ENCODE measurements around the gene MBOAT1. TPM values are rescaled to one million over a fixed set of nuclear protein-coding genes. Genes with fewer than 3 reads are reported as not detected.
"Not testable (repeated sequence)": the region's sequence is repeated elsewhere in the genome, so short reads cannot be mapped to it uniquely, and the experiment has no call there.

MBOAT1 gene
- total and polyA plus RNA-seq, 10 donors, result 1.0 to 14.9 (median 11.8) TPM

GRCh38 chr6:20182926-20183521 is 29.2 kb downstream of the MBOAT1 start:
- Histone ChIP-seq H3K9me3 (peaks cover 0 to 13% (median 1%) of the 10 kb centered on the region in 8 donors), H3K27me3 (replicated peaks in 1 of 7) (no peaks in the 10 kb centered on the region), H3K36me3 (peaks cover 0 to 31% (median 0%) of the 10 kb centered on the region in 6 donors), H3K4me3 (no peak overlapping the region), H3K27ac (no peak overlapping the region), H3K4me1 (no peaks in the 10 kb centered on the region)
- WGBS, 5 donors, result 96 to 100% (median 98%) methylated on average over 2 of the region's 2 CpGs
- intact Hi-C loops (cut with DNase I; ENCODE audit: low total_unique reads), result no loop called here
- DNase-seq, result no peak
- TF ChIP-seq POLR2AphosphoS5 (IDR thresholded peaks at IDR 0.05) (no peak), CTCF (IDR thresholded peaks at IDR 0.05 in 8 of 11, conservative IDR thresholded peaks at IDR 0.05 in 3 of 11) (no peak), POLR2A (IDR thresholded peaks at IDR 0.05) (no peak)

GRCh38 chr6:20182069-20182468 is 30.2 kb downstream of the MBOAT1 start:
- Histone ChIP-seq H3K4me3 (no peak overlapping the region), H3K9me3 (peaks cover 0 to 13% (median 0%) of the 10 kb centered on the region in 8 donors), H3K27me3 (replicated peaks in 1 of 7) (no peaks in the 10 kb centered on the region), H3K27ac (no peak overlapping the region), H3K36me3 (peaks cover 0 to 30% (median 0%) of the 10 kb centered on the region in 6 donors), H3K4me1 (no peaks in the 10 kb centered on the region)
- intact Hi-C loops (cut with DNase I; ENCODE audit: low total_unique reads), result no loop called here
- 85 to 97% (median 95%) methylated on average over 2 of the region's 2 CpGs for whole genome bisulfite sequencing, 5 donors
- no peak for DNase-seq
- TF ChIP-seq POLR2AphosphoS5 (IDR thresholded peaks at IDR 0.05), result no peak
- no peak for TF ChIP-seq POLR2A (IDR thresholded peaks at IDR 0.05)
- TF ChIP-seq CTCF (IDR thresholded peaks at IDR 0.05 in 8 of 11, conservative IDR thresholded peaks at IDR 0.05 in 3 of 11), result no peak

GRCh38 chr6:20180935-20181334 is 31.3 kb downstream of the MBOAT1 start:
- Histone ChIP-seq H3K27ac (no peak overlapping the region), H3K4me3 (no peak overlapping the region), H3K4me1 (no peaks in the 10 kb centered on the region), H3K36me3 (peaks cover 0 to 19% (median 0%) of the 10 kb centered on the region in 6 donors), H3K27me3 (replicated peaks in 1 of 7) (no peaks in the 10 kb centered on the region), H3K9me3 (peaks cover 0 to 13% (median 0%) of the 10 kb centered on the region in 8 donors)
- intact Hi-C loops (cut with DNase I; ENCODE audit: low total_unique reads), result no loop called here
- 43 to 67% (median 45%) methylated on average over 3 of the region's 3 CpGs for WGBS, 5 donors
- no peak for DNase-seq
- TF ChIP-seq POLR2AphosphoS5 (IDR thresholded peaks at IDR 0.05), result no peak
- TF ChIP-seq CTCF (IDR thresholded peaks at IDR 0.05 in 8 of 11, conservative IDR thresholded peaks at IDR 0.05 in 3 of 11), result no peak
- no peak for TF ChIP-seq POLR2A (IDR thresholded peaks at IDR 0.05)

GRCh38 chr6:20179287-20180045 is 32.8 kb downstream of the MBOAT1 start:
- Histone ChIP-seq H3K4me1 (peaks cover 0 to 10% (median 5%) of the 10 kb centered on the region in 6 donors), H3K36me3 (peaks cover 0 to 16% (median 0%) of the 10 kb centered on the region in 6 donors), H3K9me3 (peaks cover 0 to 13% (median 0%) of the 10 kb centered on the region in 8 donors)
- H3K27me3 ChIP-seq (replicated peaks in 1 of 7); intact Hi-C loops (cut with DNase I; ENCODE audit: low total_unique reads); H3K4me3 ChIP-seq; DNase-seq; H3K27ac ChIP-seq: not testable (repeated sequence)
- WGBS, 5 donors, result 60 to 79% (median 72%) methylated on average over 4 of the region's 4 CpGs
